HepG2 (cell line): ENCODE measurements around the gene MFSD2B. TPM values are rescaled to one million over a fixed set of nuclear protein-coding genes. Genes with fewer than 3 reads are reported as not detected.

Experiments used
- ATAC-seq: fragments of 200-7000 bp; cut with Tn5 transposase; 3 replicates; pipeline ENCODE4 v1.9.1; 2020; ENCODE audit warnings: mild to moderate bottlenecking, moderate library complexity
- BruUV-seq: library from RNA; stranded (reverse); fragments of 400-500 nt; replicated peaks from 2 replicates; lab custom pipeline; 2021; lab: Mats Ljungman, UMichigan
- CTCF ChIA-PET: fragments of 300-600 bp; formaldehyde crosslinking; extraction: SDS; loops from one replicate; lab custom pipeline; 2021; ENCODE audit warnings: low total read pairs, inconsistent platforms, low intra/inter-chr PET ratio; lab: Yijun Ruan, JAX
- POLR2A ChIA-PET: fragments of 350-600 bp; sonication (Branson Sonifier 250); formaldehyde crosslinking; loops from one replicate; lab custom pipeline; 2020; ENCODE audit warnings: antibody characterized with exemption, inconsistent platforms; lab: Yijun Ruan, JAX
- DNase-seq: peaks from one replicate; pipeline ENCODE4 v3.0.0-alpha.2; 2015; ENCODE audit warnings: low spot score
- FAIRE-seq: peaks from 3 replicates; lab custom pipeline; 2011; peaks lifted over from hg19 to GRCh38; lab: Jason Lieb, UNC
- H2AFZ ChIP-seq: one replicate; pipeline ENCODE4 v1.6.1; 2011; ENCODE audit warnings: low read length, inconsistent platforms
- H3K27ac ChIP-seq: fragments of 300-600 bp; 3 replicates; pipeline ENCODE4 v1.8.0; 2011; ENCODE audit warnings: mixed run types, mild to moderate bottlenecking, mixed read lengths, low read length, inconsistent platforms; ENCODE audit not compliant: insufficient read depth; ENCODE audit errors: extremely low read length
- H3K27me3 ChIP-seq, 2 experiments: fragments of 200-600 bp in 1 of 2; 2 replicates in 1 of 2; 3 replicates in 1 of 2; pipeline versions ENCODE4 v1.6.0 to v1.8.0; 2011; ENCODE audit warnings: low read length in 2 of 2, mild to moderate bottlenecking in 2 of 2, moderate library complexity in 2 of 2, inconsistent platforms in 1 of 2; ENCODE audit not compliant: insufficient read depth in 2 of 2, control insufficient read depth in 1 of 2
- H3K36me3 ChIP-seq, 2 experiments: fragments of 200-600 bp in 1 of 2; replicated peaks in 1 of 2; 2 replicates in 1 of 2; 3 replicates in 1 of 2; pipeline versions ENCODE4 v1.5.1 to v1.8.0; 2011; ENCODE audit warnings: low read length in 2 of 2, inconsistent platforms in 1 of 2; ENCODE audit not compliant: insufficient read depth in 2 of 2, control insufficient read depth in 1 of 2
- H3K4me1 ChIP-seq: 2 replicates; pipeline ENCODE4 v1.5.1; 2012; ENCODE audit warnings: low read length, inconsistent platforms; ENCODE audit not compliant: insufficient read depth
- H3K4me2 ChIP-seq: 2 replicates; pipeline ENCODE4 v1.6.0; 2011; ENCODE audit warnings: low read depth, low read length, inconsistent platforms
- H3K4me3 ChIP-seq, 3 experiments: fragments of 200-600 bp in 1 of 3; sonication (generic), shearing (Covaris generic) in 1 of 3; replicated peaks in 1 of 3; 2 replicates each; pipeline ENCODE4 v1.5.1; 2011 to 2016; ENCODE audit warnings: low read length in 3 of 3, inconsistent platforms in 2 of 3, low read depth in 2 of 3, mild to moderate bottlenecking in 2 of 3, control low read depth in 1 of 3, mixed read lengths in 1 of 3; ENCODE audit not compliant: insufficient read depth in 1 of 3
- H3K79me2 ChIP-seq: one replicate; pipeline ENCODE4 v1.6.1; 2011; ENCODE audit warnings: low read length, inconsistent platforms; ENCODE audit not compliant: insufficient read depth
- H3K9ac ChIP-seq: 2 replicates; pipeline ENCODE4 v1.6.0; 2011; ENCODE audit warnings: mild to moderate bottlenecking, low read depth, low read length, inconsistent platforms; ENCODE audit not compliant: insufficient read depth
- H3K9me3 ChIP-seq: 2 replicates; pipeline ENCODE4 v1.5.1; 2012; ENCODE audit warnings: mild to moderate bottlenecking, low read length
- H4K20me1 ChIP-seq: 2 replicates; pipeline ENCODE4 v1.6.0; 2011; ENCODE audit warnings: inconsistent platforms, mild to moderate bottlenecking, low read length, moderate library complexity; ENCODE audit not compliant: insufficient read depth
- CENPX ChIP-seq: sonication (generic); formaldehyde crosslinking; IDR thresholded peaks from 2 replicates; pipeline ENCODE4 v1.9.0; 2021; ENCODE audit warnings: mild to moderate bottlenecking, missing genetic modification reagents, moderate library complexity
- DMAP1 ChIP-seq: IDR thresholded peaks from 2 replicates; pipeline ENCODE4 v1.6.1; 2016
- FOXA1 ChIP-seq, 2 experiments: fragments of 450-650 bp in 1 of 2; sonication (generic) in 1 of 2; formaldehyde crosslinking in 1 of 2; IDR thresholded peaks; 2 replicates each; pipeline versions ENCODE4 v1.4.0 to v1.6.1; 2016 to 2020; ENCODE audit warnings: missing genetic modification reagents in 1 of 2
- ISX ChIP-seq: sonication (generic); formaldehyde crosslinking; conservative IDR thresholded peaks from 2 replicates; pipeline ENCODE4 v1.5.0; 2020; ENCODE audit warnings: missing genetic modification reagents
- JDP2 ChIP-seq: sonication (generic); formaldehyde crosslinking; IDR thresholded peaks from 2 replicates; pipeline ENCODE4 v1.8.1; 2022; ENCODE audit warnings: missing genetic modification reagents, borderline replicate concordance
- KDM5B ChIP-seq: sonication (generic); formaldehyde crosslinking; IDR thresholded peaks from 2 replicates; pipeline ENCODE4 v1.4.0; 2020; ENCODE audit warnings: missing genetic modification reagents, mild to moderate bottlenecking, borderline replicate concordance
- MED13 ChIP-seq: sonication (generic); formaldehyde crosslinking; IDR thresholded peaks from 2 replicates; pipeline ENCODE4 v1.5.0; 2020; ENCODE audit warnings: missing genetic modification reagents
- MEF2D ChIP-seq: sonication (generic); formaldehyde crosslinking; IDR thresholded peaks from 2 replicates; pipeline ENCODE4 v1.5.1; 2020; ENCODE audit warnings: mild to moderate bottlenecking, missing genetic modification reagents
- MEIS2 ChIP-seq: sonication (generic); formaldehyde crosslinking; IDR thresholded peaks from 2 replicates; pipeline ENCODE4 v1.9.0; 2021; ENCODE audit warnings: mild to moderate bottlenecking, missing genetic modification reagents
- NCOA2 ChIP-seq: sonication (generic); formaldehyde crosslinking; IDR thresholded peaks from 2 replicates; pipeline ENCODE4 v1.8.0; 2022; ENCODE audit warnings: inconsistent platforms
- NR2F6 ChIP-seq, 2 experiments: IDR thresholded peaks; 2 replicates each; pipeline ENCODE4 v1.6.1; 2016; ENCODE audit warnings: antibody characterized with exemption in 1 of 2, mild to moderate bottlenecking in 1 of 2
- NRL ChIP-seq: sonication (generic); formaldehyde crosslinking; IDR thresholded peaks from 2 replicates; pipeline ENCODE4 v1.5.0; 2020; ENCODE audit warnings: missing genetic modification reagents, mild to moderate bottlenecking, moderate library complexity, borderline replicate concordance
- ONECUT2 ChIP-seq: sonication (generic); formaldehyde crosslinking; IDR thresholded peaks from 2 replicates; pipeline ENCODE4 v1.4.0; 2020; ENCODE audit warnings: missing genetic modification reagents
- PBX2 ChIP-seq: IDR thresholded peaks from 2 replicates; pipeline ENCODE4 v1.6.1; 2016; ENCODE audit warnings: control low read depth
- SIX1 ChIP-seq: sonication (generic); formaldehyde crosslinking; IDR thresholded peaks from 2 replicates; pipeline ENCODE4 v1.4.0; 2020; ENCODE audit warnings: missing genetic modification reagents, borderline replicate concordance
- SOX5 ChIP-seq: IDR thresholded peaks from 2 replicates; pipeline ENCODE4 v1.6.1; 2016; ENCODE audit warnings: borderline replicate concordance
- SPEN ChIP-seq: sonication (generic); formaldehyde crosslinking; IDR thresholded peaks from 2 replicates; pipeline ENCODE4 v1.5.1; 2020; ENCODE audit warnings: low read depth, mild to moderate bottlenecking, missing genetic modification reagents
- ZKSCAN5 ChIP-seq: sonication (generic); formaldehyde crosslinking; IDR thresholded peaks from 2 replicates; pipeline ENCODE4 v1.5.1; 2020; ENCODE audit warnings: mild to moderate bottlenecking, missing genetic modification reagents
- ZNF10 ChIP-seq: sonication (generic); formaldehyde crosslinking; IDR thresholded peaks from 2 replicates; pipeline ENCODE4 v1.4.0; 2020; ENCODE audit warnings: mild to moderate bottlenecking, low read depth, missing genetic modification reagents, borderline replicate concordance
- ZNF383 ChIP-seq: sonication (generic); formaldehyde crosslinking; IDR thresholded peaks from 2 replicates; pipeline ENCODE4 v1.4.0; 2020; ENCODE audit warnings: missing genetic modification reagents, mild to moderate bottlenecking, borderline replicate concordance
- ZNF556 ChIP-seq: sonication (generic); formaldehyde crosslinking; IDR thresholded peaks from 2 replicates; pipeline ENCODE4 v1.4.0; 2020; ENCODE audit warnings: mild to moderate bottlenecking, missing genetic modification reagents, borderline replicate concordance
- ZNF629 ChIP-seq: sonication (generic); formaldehyde crosslinking; conservative IDR thresholded peaks from 2 replicates; pipeline ENCODE4 v1.5.0; 2020; ENCODE audit warnings: missing genetic modification reagents
- ZNF704 ChIP-seq: sonication (generic); formaldehyde crosslinking; IDR thresholded peaks from 2 replicates; pipeline ENCODE4 v1.8.1; 2023; ENCODE audit warnings: mild to moderate bottlenecking, inconsistent platforms, moderate library complexity, missing genetic modification reagents, borderline replicate concordance
- ZNF816 ChIP-seq: sonication (generic); formaldehyde crosslinking; IDR thresholded peaks from 2 replicates; pipeline ENCODE4 v1.8.0; 2022; ENCODE audit warnings: missing genetic modification reagents, mild to moderate bottlenecking, borderline replicate concordance
- ZZZ3 ChIP-seq: sonication (generic); formaldehyde crosslinking; IDR thresholded peaks from 2 replicates; pipeline ENCODE4 v1.4.0; 2020; ENCODE audit warnings: missing genetic modification reagents, mild to moderate bottlenecking, borderline replicate concordance
- WGBS: methylation state at CpG from one replicate; pipeline ENCODE4 v1.1.6; 2017; ENCODE audit warnings: low lambda C conversion rate; 5-methylcytosine and 5-hydroxymethylcytosine counted together
- in situ Hi-C: cut with HindIII; loops from 2 replicates; pipeline ENCODE4 v1.10.0; 2017; ENCODE audit warnings: low pct_unique_long_range_greater_than_20kb; ENCODE audit not compliant: extremely low pct_ligation_motif_present
- intact Hi-C: fragments of 100-400 bp; cut with micrococcal nuclease; formaldehyde crosslinking; loops from one replicate; pipeline ENCODE4 v1.10.0; 2022; ENCODE audit not compliant: unreplicated experiment
- polyA plus RNA-seq, 8 experiments: library from polyadenylated mRNA; depleted of rRNA in 3 of 8; stranded (reverse) in 7 of 8; unstranded in 1 of 8; fragments of >200 nt; fragmentation: Illumina TruSeq in 4 of 8; extraction: Trizol in 4 of 8; gene quantifications; 2 replicates each; pipeline versions ENCODE4 v1.2.1 to v1.2.3, GENCODE V29; 2011 to 2016; ENCODE audit warnings: low read depth in 4 of 8, missing spikeins in 1 of 8, mixed read lengths in 1 of 8; ENCODE audit not compliant: insufficient read depth in 1 of 8
- total RNA-seq, 5 experiments: library from RNA; depleted of rRNA; stranded (reverse); fragments of >200 nt; fragmentation: Illumina TruSeq; extraction: Trizol; gene quantifications; 2 replicates each; pipeline ENCODE4 v1.2.3, GENCODE V29; 2016; ENCODE audit warnings: low read depth in 1 of 5

Gene MFSD2B
- total and polyA plus RNA-seq, 2 of the 13 experiments (the other 11 are each of a cell fraction or from before 2014, with no cell fraction given): 0.21 to 0.93 TPM

GRCh38 chr2:24049485-24050021 is 39.7 kb downstream of the MFSD2B start, which contains the start of gene FKBP1B:
Gene FKBP1B, plus strand, starts transcription at chr2:24049741. Its CDS starts 109 bp downstream, at chr2:24049850.
- Histone ChIP-seq H2AFZ (no peak within 1 kb of the TSS), H3K27ac (peak within 1 kb of the TSS; percentile 45), H3K4me1 (peaks cover 69% of the 10 kb centered on the region), H3K79me2 (peaks cover 30% of the 10 kb centered on the region), H3K4me3 (peak within 1 kb of the TSS; percentile 92 to 95 (median 94)), H3K4me2 (peak within 1 kb of the TSS; percentile 82), H3K9me3 (no peaks in the 10 kb centered on the region), H3K27me3 (no peaks in the 10 kb centered on the region; a peak in 2 of 5 replicates), H3K36me3 (peaks cover 0 to 2% of the 10 kb centered on the region in 2 experiments; a peak in 3 of 5 replicates), H4K20me1 (no peaks in the 10 kb centered on the region), H3K9ac (peak within 1 kb of the TSS; percentile 77)
- WGBS: 17% methylated on average over 4 of the region's 52 CpGs
- POLR2A ChIA-PET: interaction anchor here (0.7 to 5.4 kb wide), 11 partner anchors 12 to 122 kb away, joined by 3 to 76 read pairs (median 10); partner anchors contain the start of genes ATAD2B, SF3B6 and TP53I3
- BruUV-seq: no TSS peak
- FAIRE-seq (no peak), DNase-seq (peak; percentile 60), ATAC-seq (peak; percentile 41)
- CTCF ChIA-PET: no interaction called here
- intact Hi-C loops (no loop called here), in situ Hi-C loops (no loop called here)
- TF ChIP-seq ZZZ3 (CRISPR knock-in tag) (0 out of 2 replicates have a peak, but pooled peaks have one; percentile 40), MEF2D (CRISPR knock-in tag) (0 out of 2 replicates have a peak, but pooled peaks have one; percentile 3), DMAP1 (0 out of 2 replicates have a peak, but pooled peaks have one; percentile 2), NCOA2 (CRISPR knock-in tag) (no peak), KDM5B (CRISPR knock-in tag) (no peak; the same call in 1 of the 2 replicates), NRL (CRISPR knock-in tag) (no peak), ZKSCAN5 (CRISPR knock-in tag) (no peak), CENPX (CRISPR knock-in tag) (no peak), ZNF704 (CRISPR knock-in tag) (no peak), ZNF629 (CRISPR knock-in tag) (no peak), ZNF816 (CRISPR knock-in tag) (peak; percentile 31; the same call in 1 of the 2 replicates), SPEN (no peak; the same call in 1 of the 2 replicates), JDP2 (CRISPR knock-in tag) (no peak), ONECUT2 (CRISPR knock-in tag) (no peak), ZNF10 (CRISPR knock-in tag) (no peak), ISX (CRISPR knock-in tag) (no peak), NR2F6 (IDR thresholded peaks at IDR 0.05) (no peak), NR2F6 (CRISPR knock-in tag; IDR thresholded peaks at IDR 0.05) (no peak), FOXA1 (IDR thresholded peaks at IDR 0.05) (no peak), FOXA1 (CRISPR knock-in tag; IDR thresholded peaks at IDR 0.05) (no peak), ZNF556 (CRISPR knock-in tag) (0 out of 2 replicates have a peak, but pooled peaks have one; percentile 34), SIX1 (CRISPR knock-in tag) (no peak), ZNF383 (CRISPR knock-in tag) (no peak), SOX5 (CRISPR knock-in tag) (peak; percentile 34; the same call in 1 of the 2 replicates), MED13 (CRISPR knock-in tag) (no peak), PBX2 (CRISPR knock-in tag) (no peak), MEIS2 (CRISPR knock-in tag) (no peak)
